ENCODE results near the gene PIBF1. TPM values are rescaled to one million over a fixed set of nuclear protein-coding genes. Genes with fewer than 3 reads are reported as not detected.

The PIBF1 gene
- total RNA-seq, 1 donor from 2014 or later, result 44.8 TPM

GRCh38 chr13:72953391-72953965 lies 171.5 kb downstream of the PIBF1 start:
- no peaks in the 10 kb centered on the region for H4K20me1 ChIP-seq (ENCODE audit: low read depth)
- TF ChIP-seq CTCF (IDR thresholded peaks at IDR 0.05) (no peak), EZH2phosphoT487 (IDR thresholded peaks at IDR 0.05) (no peak), EZH2 (IDR thresholded peaks at IDR 0.05) (no peak)
- H3K4me1 Mint-ChIP-seq, result no peaks in the 10 kb centered on the region
- no peaks in the 10 kb centered on the region for H3K9me3 ChIP-seq (ENCODE audit: low read depth)
- H3K4me3 Mint-ChIP-seq, result no peak overlapping the region
- no peaks in the 10 kb centered on the region for H3K36me3 ChIP-seq
- H2AFZ ChIP-seq (replicated peaks), result no peak overlapping the region
- H3K4me1 ChIP-seq, result no peaks in the 10 kb centered on the region
- H3K9ac ChIP-seq, result no peak overlapping the region
- H3K27ac Mint-ChIP-seq, result no peak overlapping the region
- peaks cover 2% of the 10 kb centered on the region for H3K9me3 Mint-ChIP-seq
- H3K79me2 ChIP-seq (ENCODE audit: low read depth), result no peaks in the 10 kb centered on the region
- H3K27ac ChIP-seq, result no peak overlapping the region
- no peak overlapping the region for H3K4me2 ChIP-seq
- peaks cover 22% of the 10 kb centered on the region for H3K36me3 Mint-ChIP-seq
- no peak for DNase-seq (ENCODE audit: low spot score)
- H3F3A ChIP-seq (ENCODE audit: low read depth), result no peaks in the 10 kb centered on the region
- no peaks in the 10 kb centered on the region for H3K27me3 Mint-ChIP-seq (ENCODE audit: insufficient read depth, low read depth)
- H3K4me3 ChIP-seq, result no peak overlapping the region
- H3K27me3 ChIP-seq, result no peaks in the 10 kb centered on the region

DNA sequence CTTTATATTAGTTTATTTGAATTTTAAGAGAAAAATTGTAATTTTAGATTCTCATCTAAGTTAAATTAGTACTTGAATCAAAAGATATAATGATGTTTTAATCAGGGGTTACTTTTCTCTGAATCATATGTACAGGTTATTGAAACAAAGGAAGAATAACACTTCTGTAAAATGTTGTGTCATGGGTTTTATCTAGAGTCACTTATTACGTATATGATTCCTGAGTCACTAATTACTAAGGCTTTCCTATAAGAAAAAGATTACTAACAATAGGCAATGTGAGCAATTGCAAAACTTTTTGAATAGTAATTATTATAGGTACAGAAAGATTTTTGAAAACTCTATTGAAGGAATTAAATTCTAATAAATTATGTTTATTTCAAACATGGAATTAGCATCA lies 177.7 kb downstream of the PIBF1 start:
- Histone ChIP-seq H3K27ac (no peak overlapping the region), H3K27me3 (no peaks in the 10 kb centered on the region), H2AFZ (replicated peaks) (no peak overlapping the region), H3K79me2 (ENCODE audit: low read depth) (no peaks in the 10 kb centered on the region), H3K36me3 (no peaks in the 10 kb centered on the region), H3K4me2 (no peak overlapping the region), H3K9ac (no peak overlapping the region), H3K4me3 (no peak overlapping the region), H3F3A (ENCODE audit: low read depth) (no peaks in the 10 kb centered on the region), H4K20me1 (ENCODE audit: low read depth) (no peaks in the 10 kb centered on the region), H3K4me1 (no peaks in the 10 kb centered on the region), H3K9me3 (ENCODE audit: low read depth) (no peaks in the 10 kb centered on the region)
- peaks cover 2% of the 10 kb centered on the region for H3K4me1 Mint-ChIP-seq
- H3K4me3 Mint-ChIP-seq, result no peak overlapping the region
- H3K27me3 Mint-ChIP-seq (ENCODE audit: insufficient read depth, low read depth), result no peaks in the 10 kb centered on the region
- H3K9me3 Mint-ChIP-seq, result peaks cover 2% of the 10 kb centered on the region
- H3K27ac Mint-ChIP-seq, result no peak overlapping the region
- TF ChIP-seq EZH2phosphoT487 (IDR thresholded peaks at IDR 0.05), result no peak
- no peak for TF ChIP-seq CTCF (IDR thresholded peaks at IDR 0.05)
- TF ChIP-seq EZH2 (IDR thresholded peaks at IDR 0.05), result no peak
- DNase-seq (ENCODE audit: low spot score), result no peak
- H3K36me3 Mint-ChIP-seq, result peaks cover 21% of the 10 kb centered on the region

DNA sequence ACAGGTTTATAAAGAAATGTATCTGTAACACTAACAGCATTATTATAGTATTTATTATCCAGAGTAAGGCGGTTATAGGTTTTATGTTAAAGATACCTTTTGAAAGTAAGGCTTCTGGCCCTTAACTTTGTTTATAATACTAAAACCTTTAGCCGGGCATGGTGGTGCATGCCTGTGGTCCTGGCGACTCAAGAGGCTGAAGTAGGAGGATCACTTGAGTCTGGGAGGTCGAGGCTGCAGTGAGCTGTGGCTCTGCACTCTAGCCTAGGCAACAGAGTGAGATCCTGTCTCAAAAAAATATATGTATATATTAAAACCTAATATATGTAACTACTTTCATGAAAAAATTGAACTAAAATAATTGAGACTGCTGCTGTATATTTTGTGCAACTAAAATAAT lies 178.2 kb downstream of the PIBF1 start:
- Mint-ChIP-seq H3K27me3 (ENCODE audit: insufficient read depth, low read depth) (no peaks in the 10 kb centered on the region), H3K27ac (no peak overlapping the region), H3K36me3 (peaks cover 21% of the 10 kb centered on the region), H3K9me3 (peaks cover 2% of the 10 kb centered on the region), H3K4me1 (peaks cover 2% of the 10 kb centered on the region), H3K4me3 (no peak overlapping the region)
- no peaks in the 10 kb centered on the region for H4K20me1 ChIP-seq (ENCODE audit: low read depth)
- no peaks in the 10 kb centered on the region for H3K4me1 ChIP-seq
- no peak overlapping the region for H2AFZ ChIP-seq (replicated peaks)
- H3K4me2 ChIP-seq, result no peak overlapping the region
- H3K9ac ChIP-seq, result no peak overlapping the region
- H3K79me2 ChIP-seq (ENCODE audit: low read depth), result no peaks in the 10 kb centered on the region
- H3K9me3 ChIP-seq (ENCODE audit: low read depth), result no peaks in the 10 kb centered on the region
- DNase-seq (ENCODE audit: low spot score), result no peak
- H3K36me3 ChIP-seq, result no peaks in the 10 kb centered on the region
- H3F3A ChIP-seq (ENCODE audit: low read depth), result no peaks in the 10 kb centered on the region
- no peak overlapping the region for H3K4me3 ChIP-seq
- no peaks in the 10 kb centered on the region for H3K27me3 ChIP-seq
- no peak for TF ChIP-seq CTCF (IDR thresholded peaks at IDR 0.05)
- no peak for TF ChIP-seq EZH2 (IDR thresholded peaks at IDR 0.05)
- no peak for TF ChIP-seq EZH2phosphoT487 (IDR thresholded peaks at IDR 0.05)
- H3K27ac ChIP-seq, result no peak overlapping the region
